CD4-positive, CD25-positive, alpha-beta regulatory T cell (primary cell): ENCODE results near the gene TSC22D1. TPM values are rescaled to one million over a fixed set of nuclear protein-coding genes. Genes with fewer than 3 reads are reported as not detected.

Source experiments
- ATAC-seq, 2 donors: fragments of 150-1000 bp; cut with Tn5 transposase; one replicate each; pipeline ENCODE4 v1.10.0; 2021; ENCODE audit warnings: low read depth in 2 of 2, moderate number of reproducible peaks in 2 of 2, moderate library complexity in 1 of 2
- DNase-seq, 3 donors: peaks; one replicate each; pipeline versions ENCODE4 v3.0.0 to v3.0.0-alpha.2; 2012 to 2022; ENCODE audit warnings: mixed read lengths in 1 of 3
- H3K27ac ChIP-seq: one replicate; pipeline ENCODE4 v1.7.0; 2013; ENCODE audit warnings: mild to moderate bottlenecking, low read length; ENCODE audit not compliant: insufficient read depth, poor library complexity, severe bottlenecking
- H3K27me3 ChIP-seq: one replicate; pipeline ENCODE4 v1.7.0; 2013; ENCODE audit warnings: low read length; ENCODE audit not compliant: control insufficient read depth, insufficient read depth
- H3K36me3 ChIP-seq: one replicate; pipeline ENCODE4 v1.7.0; 2013; ENCODE audit warnings: mild to moderate bottlenecking, low read length, moderate library complexity; ENCODE audit not compliant: control insufficient read depth, insufficient read depth
- H3K4me1 ChIP-seq: 2 replicates; pipeline ENCODE4 v1.7.0; 2013; ENCODE audit warnings: mild to moderate bottlenecking, low read length; ENCODE audit not compliant: insufficient read depth, control insufficient read depth, poor library complexity, severe bottlenecking
- H3K4me3 ChIP-seq: one replicate; pipeline ENCODE4 v1.7.0; 2013; ENCODE audit warnings: low read depth, mild to moderate bottlenecking, low read length, moderate library complexity
- H3K9me3 ChIP-seq, 2 experiments: 1 replicate in 1 of 2; 2 replicates in 1 of 2; pipeline ENCODE4 v1.7.0; 2013; ENCODE audit warnings: low read length in 2 of 2, mild to moderate bottlenecking in 1 of 2, moderate library complexity in 1 of 2; ENCODE audit not compliant: control insufficient read depth in 2 of 2
- H3K27ac Mint-ChIP-seq, 3 donors: one replicate each; pipeline ENCODE4 v1.8.0; 2020 to 2022; ENCODE audit warnings: mild to moderate bottlenecking in 3 of 3, mixed read lengths in 3 of 3, moderate library complexity in 2 of 3
- H3K27me3 Mint-ChIP-seq: one replicate; pipeline ENCODE4 v1.8.0; 2022; ENCODE audit warnings: mild to moderate bottlenecking, mixed read lengths
- H3K36me3 Mint-ChIP-seq: one replicate; pipeline ENCODE4 v1.8.0; 2020; ENCODE audit warnings: mixed read lengths
- H3K4me1 Mint-ChIP-seq, 4 donors: one replicate each; pipeline ENCODE4 v1.8.0; 2020 to 2022; ENCODE audit warnings: mixed read lengths in 4 of 4, mild to moderate bottlenecking in 1 of 4
- H3K4me3 Mint-ChIP-seq, 4 donors: one replicate each; pipeline ENCODE4 v1.8.0; 2020 to 2022; ENCODE audit warnings: mild to moderate bottlenecking in 4 of 4, mixed read lengths in 4 of 4, moderate library complexity in 3 of 4
- H3K9me3 Mint-ChIP-seq, 7 donors: one replicate each; pipeline ENCODE4 v1.8.0; 2020 to 2022; ENCODE audit warnings: mixed read lengths in 7 of 7, mild to moderate bottlenecking in 3 of 7, moderate library complexity in 2 of 7
- polyA plus RNA-seq, 4 donors: library from polyadenylated mRNA; unstranded; fragments of 300-500 nt; fragmentation: Illumina TruSeq; gene quantifications; one replicate each; pipeline ENCODE4 v1.2.3, GENCODE V29; 2021
- total RNA-seq: library from RNA; stranded (reverse); gene quantifications from one replicate; pipeline ENCODE4 v1.2.3, GENCODE V29; 2022

The TSC22D1 gene
- total and polyA plus RNA-seq, 5 donors from 2014 or later, result 4.0 to 35.9 (median 4.1) TPM

DNA sequence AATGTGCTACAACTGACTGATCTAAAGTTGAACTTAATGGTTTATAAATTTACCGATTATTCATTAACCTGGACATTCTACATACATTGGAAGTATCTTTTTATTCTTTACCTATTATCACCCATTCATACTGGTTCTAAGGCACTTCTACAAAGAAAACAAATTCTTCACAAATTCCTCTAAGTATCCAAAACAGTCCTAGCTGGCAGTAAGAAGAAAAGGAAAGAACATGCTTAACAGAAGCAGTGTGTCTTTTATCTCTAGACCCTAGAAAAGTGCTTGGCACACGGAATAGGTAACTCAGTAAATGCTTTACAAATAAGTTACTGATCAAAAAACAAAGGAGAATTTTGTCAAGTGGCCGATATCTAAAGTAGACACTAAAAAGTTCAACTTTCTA lies 32.8 kb downstream of the TSC22D1 start:
- H3K36me3 Mint-ChIP-seq, result peaks cover 2% of the 10 kb centered on the region
- Histone ChIP-seq H3K27ac (no peak overlapping the region), H3K36me3 (peaks cover 2% of the 10 kb centered on the region), H3K9me3 (no peaks in the 10 kb centered on the region), H3K27me3 (no peaks in the 10 kb centered on the region), H3K4me3 (no peak overlapping the region), H3K4me1 (no peaks in the 10 kb centered on the region)
- ATAC-seq (no peak), DNase-seq (no peak)
- H3K27me3 Mint-ChIP-seq, result no peaks in the 10 kb centered on the region
- H3K9me3 Mint-ChIP-seq, result no peaks in the 10 kb centered on the region
- H3K27ac Mint-ChIP-seq, result no peak overlapping the region
- no peak overlapping the region for H3K4me3 Mint-ChIP-seq
- peaks cover 0 to 11% (median 4%) of the 10 kb centered on the region in 4 donors for H3K4me1 Mint-ChIP-seq

DNA sequence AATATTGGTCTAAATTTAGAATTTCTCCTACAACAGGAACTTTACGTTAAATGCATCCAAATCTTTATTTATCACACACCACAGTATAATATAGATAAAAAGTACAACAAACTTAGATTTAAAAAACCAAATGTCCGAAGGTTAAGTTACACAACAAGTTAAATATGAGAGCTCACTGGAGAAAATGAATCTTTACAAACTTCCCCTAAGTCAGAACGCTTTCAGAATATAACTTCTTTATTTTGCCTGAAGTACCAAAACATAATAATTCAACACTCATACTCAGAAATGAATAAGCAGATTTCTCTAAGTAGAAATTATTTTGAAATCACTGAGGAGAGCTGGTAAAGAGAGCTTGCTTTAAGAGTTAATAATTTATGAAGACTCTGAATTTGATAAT lies 33.8 kb downstream of the TSC22D1 start:
- Histone ChIP-seq H3K4me3 (no peak overlapping the region), H3K27ac (no peak overlapping the region), H3K36me3 (peaks cover 2% of the 10 kb centered on the region), H3K9me3 (no peaks in the 10 kb centered on the region), H3K27me3 (no peaks in the 10 kb centered on the region), H3K4me1 (no peaks in the 10 kb centered on the region)
- Mint-ChIP-seq H3K27me3 (no peaks in the 10 kb centered on the region), H3K27ac (no peak overlapping the region), H3K4me3 (no peak overlapping the region), H3K36me3 (peaks cover 5% of the 10 kb centered on the region), H3K9me3 (no peaks in the 10 kb centered on the region), H3K4me1 (peaks cover 1 to 4% (median 3%) of the 10 kb centered on the region in 4 donors)
- DNase-seq (no peak), ATAC-seq (no peak)

DNA sequence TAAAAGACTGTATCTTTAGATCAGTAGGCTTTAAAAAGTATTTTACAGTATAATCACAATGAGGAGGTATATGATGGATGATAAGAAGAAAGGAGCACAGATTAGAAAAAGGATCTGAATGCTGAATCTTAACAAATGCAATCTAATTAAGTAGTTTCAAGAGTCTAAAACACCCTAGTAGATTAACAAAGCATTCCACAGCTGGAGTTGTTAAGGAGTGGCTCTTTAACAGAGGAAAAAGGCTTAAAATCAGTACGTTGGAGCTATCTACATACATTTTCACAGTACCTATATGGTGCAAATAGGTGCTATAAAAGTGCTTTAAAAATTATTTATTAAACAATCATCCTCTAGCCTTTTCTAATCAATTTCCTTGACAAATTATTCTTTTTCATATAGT lies 34.5 kb downstream of the TSC22D1 start:
- no peaks in the 10 kb centered on the region for H3K9me3 ChIP-seq
- no peaks in the 10 kb centered on the region for H3K4me1 ChIP-seq
- H3K36me3 ChIP-seq, result peaks cover 2% of the 10 kb centered on the region
- Mint-ChIP-seq H3K4me3 (no peak overlapping the region), H3K27me3 (no peaks in the 10 kb centered on the region), H3K4me1 (peaks cover 0 to 4% (median 3%) of the 10 kb centered on the region in 4 donors), H3K27ac (no peak overlapping the region), H3K9me3 (no peaks in the 10 kb centered on the region), H3K36me3 (peaks cover 5% of the 10 kb centered on the region)
- H3K27me3 ChIP-seq, result no peaks in the 10 kb centered on the region
- H3K27ac ChIP-seq, result no peak overlapping the region
- no peak overlapping the region for H3K4me3 ChIP-seq
- ATAC-seq (no peak), DNase-seq (no peak)

DNA sequence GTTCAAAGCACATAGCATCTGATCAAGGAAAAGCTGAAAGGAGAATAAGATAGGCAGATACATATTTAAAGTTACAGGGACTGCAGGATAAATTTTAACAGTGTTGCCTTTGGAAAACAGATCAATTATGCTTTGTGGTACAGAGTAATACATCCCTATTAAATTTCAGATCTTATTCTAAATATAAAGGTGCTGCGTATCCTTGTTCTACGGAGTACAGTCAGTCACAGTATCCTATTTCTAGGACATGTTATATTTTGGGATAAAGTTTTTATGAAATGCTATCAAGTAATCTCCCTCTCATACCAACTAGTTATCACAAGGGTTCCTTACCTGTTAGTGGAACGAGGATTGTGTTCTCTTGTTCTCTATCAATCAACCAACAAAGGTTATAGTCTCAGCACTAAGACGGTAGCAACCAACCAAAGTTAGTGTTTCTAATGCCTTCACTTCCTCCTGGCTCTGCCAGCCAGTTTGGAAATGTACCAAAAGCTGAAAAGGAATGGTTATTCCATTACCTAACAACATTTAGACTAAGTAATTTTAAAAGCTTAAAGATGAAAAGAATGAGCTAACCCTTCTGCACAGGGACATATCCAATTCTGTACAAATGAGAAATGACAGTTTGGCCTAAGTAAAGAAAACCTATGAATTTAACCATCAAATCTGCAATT lies 35.2 kb downstream of the TSC22D1 start:
- Mint-ChIP-seq H3K4me3 (no peak overlapping the region), H3K27me3 (no peaks in the 10 kb centered on the region), H3K27ac (no peak overlapping the region), H3K4me1 (peaks cover 0 to 9% (median under 1%) of the 10 kb centered on the region in 4 donors), H3K36me3 (peaks cover 5% of the 10 kb centered on the region), H3K9me3 (no peaks in the 10 kb centered on the region)
- Histone ChIP-seq H3K36me3 (peaks cover 2% of the 10 kb centered on the region), H3K27me3 (no peaks in the 10 kb centered on the region), H3K4me3 (no peak overlapping the region), H3K4me1 (no peaks in the 10 kb centered on the region), H3K9me3 (no peaks in the 10 kb centered on the region), H3K27ac (no peak overlapping the region)
- ATAC-seq (no peak), DNase-seq (no peak)

DNA sequence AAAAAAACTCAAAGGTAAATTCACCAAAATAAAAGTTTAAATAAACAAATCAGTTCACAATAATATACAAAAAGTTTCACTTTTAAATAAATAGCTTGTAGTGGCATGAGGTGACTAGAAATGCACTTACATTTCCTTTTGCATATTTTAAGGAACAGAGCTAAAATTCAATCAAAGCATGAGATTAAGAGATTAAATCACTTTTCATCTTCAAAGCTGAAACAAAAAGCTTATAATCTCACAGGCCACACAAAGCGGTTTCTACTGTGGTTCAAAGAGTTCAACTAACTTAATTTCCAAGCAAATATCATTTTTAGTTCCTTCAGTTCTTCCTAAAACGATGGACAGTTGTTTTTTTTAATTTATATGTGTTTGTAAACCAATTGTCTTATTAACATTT lies 38.9 kb downstream of the TSC22D1 start:
- Histone ChIP-seq H3K4me3 (no peak overlapping the region), H3K9me3 (no peaks in the 10 kb centered on the region), H3K4me1 (no peaks in the 10 kb centered on the region), H3K27ac (no peak overlapping the region), H3K36me3 (peaks cover 2% of the 10 kb centered on the region), H3K27me3 (no peaks in the 10 kb centered on the region)
- Mint-ChIP-seq H3K27me3 (no peaks in the 10 kb centered on the region), H3K27ac (no peak overlapping the region), H3K9me3 (no peaks in the 10 kb centered on the region), H3K36me3 (peaks cover 5% of the 10 kb centered on the region), H3K4me1 (peaks cover 0 to 9% (median under 1%) of the 10 kb centered on the region in 4 donors), H3K4me3 (no peak overlapping the region)
- DNase-seq, result peak in 1 of 3 donors; percentile 3
- no peak for ATAC-seq

DNA sequence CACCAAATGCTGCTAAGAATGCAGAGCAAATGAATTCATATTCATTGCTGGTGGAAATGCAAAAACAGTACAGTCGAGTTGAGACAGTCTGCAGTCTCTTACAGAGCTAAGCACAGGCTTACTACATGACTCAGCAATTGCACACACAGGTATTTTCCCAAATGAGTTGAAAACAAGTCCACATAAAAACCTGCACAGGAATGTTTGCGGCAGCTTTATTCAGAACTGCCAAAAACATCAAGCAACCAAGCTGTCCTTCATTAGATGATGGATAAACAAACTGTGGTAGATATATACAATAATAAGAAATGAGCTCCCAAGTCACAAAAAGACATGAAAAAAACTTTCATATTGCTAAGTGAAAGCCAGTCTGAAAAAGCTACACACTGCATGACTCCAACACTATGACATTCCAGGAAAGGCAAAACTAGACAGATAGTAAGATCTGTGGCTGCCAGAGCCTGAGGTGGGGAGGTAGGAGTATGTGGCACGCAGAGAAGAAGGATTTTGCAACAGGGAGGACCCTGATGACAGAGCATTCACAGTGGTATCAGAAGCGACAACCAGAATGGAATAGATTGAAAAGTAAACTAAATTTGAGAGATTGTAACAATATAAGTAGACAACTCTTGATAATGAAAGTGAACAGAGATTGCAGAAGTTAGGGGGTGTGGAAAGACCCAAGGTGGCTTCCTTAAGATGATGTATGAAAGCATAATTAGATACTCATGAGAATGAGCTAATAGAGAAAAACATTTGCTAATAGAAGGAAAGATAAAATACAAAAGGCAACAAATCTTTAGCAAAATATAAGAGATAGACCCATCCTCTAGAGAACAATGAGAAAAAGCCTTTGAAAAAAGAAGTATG lies 52.7 kb downstream of the TSC22D1 start:
- Mint-ChIP-seq H3K4me3 (no peak overlapping the region), H3K27me3 (no peaks in the 10 kb centered on the region), H3K4me1 (no peaks in the 10 kb centered on the region), H3K27ac (no peak overlapping the region), H3K36me3 (no peaks in the 10 kb centered on the region), H3K9me3 (no peaks in the 10 kb centered on the region)
- no peak overlapping the region for H3K27ac ChIP-seq
- DNase-seq, result peak in 1 of 3 donors; percentile 3
- H3K4me3 ChIP-seq, result no peak overlapping the region
- H3K4me1 ChIP-seq, result no peaks in the 10 kb centered on the region
- no peaks in the 10 kb centered on the region for H3K27me3 ChIP-seq
- no peaks in the 10 kb centered on the region for H3K36me3 ChIP-seq
- no peaks in the 10 kb centered on the region for H3K9me3 ChIP-seq
- no peak for ATAC-seq

DNA sequence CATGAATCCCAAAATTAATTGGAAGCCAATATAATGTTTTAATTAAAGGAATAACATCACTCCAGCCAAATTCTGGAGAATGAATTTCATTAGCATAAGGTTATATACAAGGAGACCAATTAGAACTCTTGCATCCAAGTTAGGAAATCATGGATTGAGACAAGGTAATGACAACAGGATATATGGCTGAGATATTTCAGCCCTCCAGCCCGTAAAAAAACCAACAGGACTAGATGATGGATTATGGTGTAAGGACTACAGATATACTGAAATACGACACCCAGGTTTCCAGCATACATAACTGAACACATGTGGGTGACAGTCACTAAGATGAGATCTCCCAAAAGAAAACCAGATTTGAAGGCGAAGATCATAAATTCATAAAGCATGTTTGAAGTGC lies 56.5 kb downstream of the TSC22D1 start:
- H3K4me1 ChIP-seq, result no peaks in the 10 kb centered on the region
- H3K9me3 Mint-ChIP-seq, result no peaks in the 10 kb centered on the region
- no peak overlapping the region for H3K27ac ChIP-seq
- H3K27ac Mint-ChIP-seq, result no peak overlapping the region
- no peaks in the 10 kb centered on the region for H3K27me3 ChIP-seq
- DNase-seq, result no peak
- ATAC-seq, result no peak
- no peaks in the 10 kb centered on the region for H3K27me3 Mint-ChIP-seq
- H3K4me3 Mint-ChIP-seq, result no peak overlapping the region
- no peak overlapping the region for H3K4me3 ChIP-seq
- peaks cover 0 to 4% (median under 1%) of the 10 kb centered on the region in 4 donors for H3K4me1 Mint-ChIP-seq
- no peaks in the 10 kb centered on the region for H3K9me3 ChIP-seq
- H3K36me3 ChIP-seq, result no peaks in the 10 kb centered on the region
- no peaks in the 10 kb centered on the region for H3K36me3 Mint-ChIP-seq
